PC-3 (cell line): Measurements from ENCODE around the gene ABO.
"Not testable (repeated sequence)": the region's sequence is repeated elsewhere in the genome, so short reads cannot be mapped to it uniquely, and the experiment has no call there.

ENCODE experiments used
- EZH2 ChIP-seq: fragments of 300-600 bp; sonication (generic); IDR thresholded peaks from one replicate; pipeline ENCODE4 v1.6.1; 2017; ENCODE audit warnings: antibody characterized with exemption, mild to moderate bottlenecking, low read length; ENCODE audit not compliant: unreplicated experiment
- TF ChIP-seq, protein P1 (sequence below): fragments of 300-600 bp; sonication (generic); conservative IDR thresholded peaks from 2 replicates; pipeline ENCODE4 v1.5.1; 2017; ENCODE audit warnings: antibody characterized with exemption, low read depth, mild to moderate bottlenecking, low read length

- TF ChIP-seq, protein P1, sequence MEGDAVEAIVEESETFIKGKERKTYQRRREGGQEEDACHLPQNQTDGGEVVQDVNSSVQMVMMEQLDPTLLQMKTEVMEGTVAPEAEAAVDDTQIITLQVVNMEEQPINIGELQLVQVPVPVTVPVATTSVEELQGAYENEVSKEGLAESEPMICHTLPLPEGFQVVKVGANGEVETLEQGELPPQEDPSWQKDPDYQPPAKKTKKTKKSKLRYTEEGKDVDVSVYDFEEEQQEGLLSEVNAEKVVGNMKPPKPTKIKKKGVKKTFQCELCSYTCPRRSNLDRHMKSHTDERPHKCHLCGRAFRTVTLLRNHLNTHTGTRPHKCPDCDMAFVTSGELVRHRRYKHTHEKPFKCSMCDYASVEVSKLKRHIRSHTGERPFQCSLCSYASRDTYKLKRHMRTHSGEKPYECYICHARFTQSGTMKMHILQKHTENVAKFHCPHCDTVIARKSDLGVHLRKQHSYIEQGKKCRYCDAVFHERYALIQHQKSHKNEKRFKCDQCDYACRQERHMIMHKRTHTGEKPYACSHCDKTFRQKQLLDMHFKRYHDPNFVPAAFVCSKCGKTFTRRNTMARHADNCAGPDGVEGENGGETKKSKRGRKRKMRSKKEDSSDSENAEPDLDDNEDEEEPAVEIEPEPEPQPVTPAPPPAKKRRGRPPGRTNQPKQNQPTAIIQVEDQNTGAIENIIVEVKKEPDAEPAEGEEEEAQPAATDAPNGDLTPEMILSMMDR: not testable (repeated sequence)
- TF ChIP-seq EZH2: not testable (repeated sequence)
Observed at GRCh38 chr9:133228474-133229193, 46.4 kb downstream of the ABO start.
